ENCODE data around the gene CLEC12A. TPM values are rescaled to one million over a fixed set of nuclear protein-coding genes. Genes with fewer than 3 reads are reported as not detected.

CLEC12A gene
- total RNA-seq, 4 donors from 2014 or later: 0.66 to 1.1 TPM; not detected in 2

- WGBS, 2 donors (ENCODE audit: low coverage in 1 of 2): 60 to 66% methylated on average over 1 to 3 of the region's 3 CpGs
- Histone ChIP-seq H3K4me1 (no peaks in the 10 kb centered on the region), H3K27ac (no peak overlapping the region), H3K4me3 (no peak overlapping the region), H3K9me3 (no peaks in the 10 kb centered on the region), H3K36me3 (no peaks in the 10 kb centered on the region), H3K27me3 (no peaks in the 10 kb centered on the region)
- no peak for ATAC-seq
- TF ChIP-seq POLR2AphosphoS5 (IDR thresholded peaks at IDR 0.05): no peak
- no peak for TF ChIP-seq CTCF (IDR thresholded peaks at IDR 0.05)
- TF ChIP-seq POLR2A (IDR thresholded peaks at IDR 0.05): no peak
- no peak for TF ChIP-seq EP300 (IDR thresholded peaks at IDR 0.05)
Measured at GRCh38 chr12:10027311-10027710, 56.1 kb downstream of the CLEC12A start.

- WGBS, 2 donors (ENCODE audit: low coverage in 1 of 2): 56 to 83% methylated on average over 3 to 4 of the region's 4 CpGs
- TF ChIP-seq POLR2AphosphoS5 (IDR thresholded peaks at IDR 0.05): no peak
- TF ChIP-seq EP300 (IDR thresholded peaks at IDR 0.05): no peak
- TF ChIP-seq CTCF (IDR thresholded peaks at IDR 0.05): no peak
- no peak for TF ChIP-seq POLR2A (IDR thresholded peaks at IDR 0.05)
- Histone ChIP-seq H3K27me3 (no peaks in the 10 kb centered on the region), H3K36me3 (no peaks in the 10 kb centered on the region), H3K9me3 (no peaks in the 10 kb centered on the region), H3K4me3 (no peak overlapping the region), H3K4me1 (no peaks in the 10 kb centered on the region), H3K27ac (no peak overlapping the region)
- peak; percentile 58 for ATAC-seq
Measured at GRCh38 chr12:10027721-10028120, 56.5 kb downstream of the CLEC12A start.

- 90 to 97% methylated on average over 11 to 12 of the region's 14 CpGs for WGBS, 2 donors (ENCODE audit: low coverage in 1 of 2)
- no peaks in the 10 kb centered on the region for H3K9me3 ChIP-seq
- no peak for TF ChIP-seq POLR2A (IDR thresholded peaks at IDR 0.05)
- no peak for TF ChIP-seq CTCF (IDR thresholded peaks at IDR 0.05)
- TF ChIP-seq EP300 (IDR thresholded peaks at IDR 0.05): no peak
- TF ChIP-seq POLR2AphosphoS5 (IDR thresholded peaks at IDR 0.05): no peak
- no peaks in the 10 kb centered on the region for H3K4me1 ChIP-seq
- ATAC-seq: no peak
- H3K27me3 ChIP-seq: no peaks in the 10 kb centered on the region
- no peak within 1 kb of the TSS for H3K27ac ChIP-seq
- H3K36me3 ChIP-seq: no peaks in the 10 kb centered on the region
- H3K4me3 ChIP-seq: no peak within 1 kb of the TSS
Measured at GRCh38 chr12:10030446-10030845, 59.2 kb downstream of the CLEC12A start, which contains the start of gene CLEC9A. TSS of gene CLEC9A (plus strand) at chr12:10030682. CDS start at chr12:10052688, 22,006 bp downstream.

GRCh38 chr12:10031321-10031720, 60.1 kb downstream of the CLEC12A start:
- Histone ChIP-seq H3K4me1 (no peaks in the 10 kb centered on the region), H3K4me3 (no peak overlapping the region), H3K36me3 (no peaks in the 10 kb centered on the region), H3K27me3 (no peaks in the 10 kb centered on the region), H3K27ac (no peak overlapping the region), H3K9me3 (no peaks in the 10 kb centered on the region)
- ATAC-seq: no peak
- 65 to 75% methylated on average over 1 to 4 of the region's 4 CpGs for whole genome bisulfite sequencing, 2 donors (ENCODE audit: low coverage in 1 of 2)
- TF ChIP-seq EP300 (IDR thresholded peaks at IDR 0.05) (no peak), POLR2AphosphoS5 (IDR thresholded peaks at IDR 0.05) (no peak), POLR2A (IDR thresholded peaks at IDR 0.05) (no peak), CTCF (IDR thresholded peaks at IDR 0.05) (no peak)

GRCh38 chr12:10031771-10032175, 60.6 kb downstream of the CLEC12A start:
- Histone ChIP-seq H3K27me3 (no peaks in the 10 kb centered on the region), H3K4me3 (no peak overlapping the region), H3K27ac (no peak overlapping the region), H3K9me3 (no peaks in the 10 kb centered on the region), H3K36me3 (no peaks in the 10 kb centered on the region), H3K4me1 (no peaks in the 10 kb centered on the region)
- TF ChIP-seq POLR2A (IDR thresholded peaks at IDR 0.05) (no peak), EP300 (IDR thresholded peaks at IDR 0.05) (no peak), POLR2AphosphoS5 (IDR thresholded peaks at IDR 0.05) (no peak), CTCF (IDR thresholded peaks at IDR 0.05) (no peak)
- no peak for ATAC-seq
- 52 to 57% methylated on average over 3 to 5 of the region's 5 CpGs for WGBS, 2 donors (ENCODE audit: low coverage in 1 of 2)

All from gastroesophageal sphincter (tissue), 4 donors.